Erythroblast (primary cell): ENCODE data around the gene SIPA1L3.

Source experiments
- GATA1 ChIP-seq: IDR thresholded peaks from 2 replicates; pipeline ENCODE4 v1.6.1; 2011; ENCODE audit warnings: low read depth, mild to moderate bottlenecking, control low read depth, low read length, moderate library complexity
- POLR2A ChIP-seq: IDR thresholded peaks from 2 replicates; pipeline ENCODE4 v1.6.1; 2011; ENCODE audit warnings: mild to moderate bottlenecking, low read length

GRCh38 chr19:38234615-38235014, 327.6 kb downstream of the SIPA1L3 start:
- TF ChIP-seq POLR2A: no peak
- TF ChIP-seq GATA1: no peak
